IMR-90 (cell line): ENCODE measurements around the gene CDC7. TPM values are rescaled to one million over a fixed set of nuclear protein-coding genes. Genes with fewer than 3 reads are reported as not detected.

Experiments used
- ATAC-seq: fragments of 200-7000 bp; cut with Tn5 transposase; 2 replicates; pipeline ENCODE4 v1.9.1; 2020; ENCODE audit warnings: low read depth, mild to moderate bottlenecking, moderate library complexity
- BruUV-seq: library from RNA; stranded (reverse); fragments of 400-500 nt; replicated peaks from 2 replicates; lab custom pipeline; 2021; lab: Mats Ljungman, UMichigan
- CTCF ChIA-PET: fragments of 300-600 bp; formaldehyde crosslinking; extraction: SDS; loops from one replicate; lab custom pipeline; 2021; ENCODE audit warnings: antibody characterized with exemption; lab: Yijun Ruan, JAX
- POLR2A ChIA-PET: fragments of 300-600 bp; sonication (Branson Sonifier 250); formaldehyde crosslinking; loops from one replicate; lab custom pipeline; 2022; ENCODE audit warnings: antibody characterized with exemption; ENCODE audit not compliant: unreplicated experiment; lab: Charles Lee
- DNase-seq: peaks from one replicate; pipeline ENCODE4 v3.0.0; 2013
- H2AFZ ChIP-seq: replicated peaks from 2 replicates; pipeline ENCODE3; 2013; ENCODE audit warnings: low read length, mild to moderate bottlenecking; ENCODE audit not compliant: poor library complexity
- H2AK5ac ChIP-seq: 2 replicates; pipeline ENCODE4 v1.6.1; 2013; ENCODE audit warnings: low read depth, low read length, inconsistent platforms
- H2AK9ac ChIP-seq: replicated peaks from 2 replicates; pipeline ENCODE3; 2013; ENCODE audit warnings: mild to moderate bottlenecking, low read depth, low read length, moderate library complexity; ENCODE audit not compliant: poor library complexity
- H2BK120ac ChIP-seq: 2 replicates; pipeline ENCODE4 v1.6.1; 2013; ENCODE audit warnings: low read depth, low read length, inconsistent platforms
- H2BK15ac ChIP-seq: 3 replicates; pipeline ENCODE4 v1.6.1; 2013; ENCODE audit warnings: low read depth, low read length, inconsistent platforms
- H2BK20ac ChIP-seq: 2 replicates; pipeline ENCODE4 v1.6.1; 2013; ENCODE audit warnings: low read depth, mild to moderate bottlenecking, inconsistent platforms, low read length, moderate library complexity
- H2BK5ac ChIP-seq: 2 replicates; pipeline ENCODE4 v1.6.1; 2013; ENCODE audit warnings: mild to moderate bottlenecking, low read depth, low read length, inconsistent platforms; ENCODE audit not compliant: poor library complexity, severe bottlenecking
- H3K14ac ChIP-seq: replicated peaks from 2 replicates; pipeline ENCODE4 v1.6.1; 2013; ENCODE audit warnings: low read depth, low read length, inconsistent platforms
- H3K18ac ChIP-seq: 2 replicates; pipeline ENCODE4 v1.6.1; 2013; ENCODE audit warnings: low read depth, low read length, control low read depth
- H3K23ac ChIP-seq: 2 replicates; pipeline ENCODE4 v1.6.1; 2013; ENCODE audit warnings: low read depth, low read length, inconsistent platforms
- H3K27ac ChIP-seq: 2 replicates; pipeline ENCODE4 v1.5.1; 2013; ENCODE audit warnings: mild to moderate bottlenecking, control low read depth, low read length; ENCODE audit not compliant: insufficient read depth
- H3K27me3 ChIP-seq: 2 replicates; pipeline ENCODE4 v1.6.1; 2013; ENCODE audit warnings: low read length; ENCODE audit not compliant: control insufficient read depth, insufficient read depth
- H3K36me3 ChIP-seq: 2 replicates; pipeline ENCODE4 v1.6.1; 2013; ENCODE audit warnings: low read length, mixed read lengths; ENCODE audit not compliant: control insufficient read depth, insufficient read depth
- H3K4ac ChIP-seq: 2 replicates; pipeline ENCODE4 v1.6.1; 2013; ENCODE audit warnings: low read depth, low read length, inconsistent platforms
- H3K4me1 ChIP-seq: 2 replicates; pipeline ENCODE4 v1.6.1; 2013; ENCODE audit warnings: low read length, mixed read lengths; ENCODE audit not compliant: control insufficient read depth, insufficient read depth
- H3K4me2 ChIP-seq: 2 replicates; pipeline ENCODE4 v1.6.1; 2013; ENCODE audit warnings: low read depth, mild to moderate bottlenecking, control low read depth, low read length, moderate library complexity
- H3K4me3 ChIP-seq: 2 replicates; pipeline ENCODE4 v1.5.1; 2013; ENCODE audit warnings: low read depth, mild to moderate bottlenecking, control low read depth, low read length, moderate library complexity; ENCODE audit not compliant: insufficient read depth
- H3K56ac ChIP-seq: 2 replicates; pipeline ENCODE4 v1.6.1; 2013; ENCODE audit warnings: low read length, inconsistent platforms; ENCODE audit not compliant: insufficient read depth; ENCODE audit errors: extremely low read depth
- H3K79me1 ChIP-seq, 2 experiments: 2 replicates each; pipeline ENCODE4 v1.6.1; 2013; ENCODE audit warnings: low read length in 2 of 2, inconsistent platforms in 1 of 2, low read depth in 1 of 2
- H3K9ac ChIP-seq: 2 replicates; pipeline ENCODE4 v1.6.1; 2013; ENCODE audit warnings: low read depth, low read length, control low read depth
- H3K9me1 ChIP-seq: 2 replicates; pipeline ENCODE4 v1.6.1; 2013; ENCODE audit warnings: low read length, inconsistent platforms; ENCODE audit not compliant: insufficient read depth
- H3K9me3 ChIP-seq: 2 replicates; pipeline ENCODE4 v1.6.1; 2013; ENCODE audit warnings: low read length; ENCODE audit not compliant: control insufficient read depth, insufficient read depth
- H4K20me1 ChIP-seq: 2 replicates; pipeline ENCODE4 v1.6.1; 2013; ENCODE audit warnings: low read length, inconsistent platforms; ENCODE audit not compliant: insufficient read depth
- H4K5ac ChIP-seq: 2 replicates; pipeline ENCODE4 v1.6.1; 2013; ENCODE audit warnings: mild to moderate bottlenecking, low read depth, low read length, control low read depth
- H4K8ac ChIP-seq, 2 experiments: 2 replicates each; pipeline ENCODE4 v1.6.1; 2013; ENCODE audit warnings: low read depth in 2 of 2, low read length in 2 of 2, control low read depth in 1 of 2, inconsistent platforms in 1 of 2
- H4K91ac ChIP-seq: 2 replicates; pipeline ENCODE4 v1.6.1; 2013; ENCODE audit warnings: low read depth, low read length, inconsistent platforms; ENCODE audit not compliant: insufficient read depth
- MAFK ChIP-seq: IDR thresholded peaks from 2 replicates; pipeline ENCODE4 v1.6.1; 2012; ENCODE audit warnings: low read depth, low read length, improper control_type of control experiment
- WGBS, 2 experiments: methylation state at CpG; one replicate each; pipeline versions ENCODE4 v1.1.5 to v1.1.7; 2013; ENCODE audit warnings: missing lambda C conversion rate in 2 of 2; ENCODE audit not compliant: insufficient read length in 1 of 2; ENCODE audit errors: extremely low coverage in 2 of 2; 5-methylcytosine and 5-hydroxymethylcytosine counted together
- dilution Hi-C: fragments of 300-500 bp; cut with HindIII; formaldehyde crosslinking; loops from one replicate; pipeline ENCODE4 v1.14.3; 2018; ENCODE audit warnings: low sequenced_read_pairs; ENCODE audit not compliant: unreplicated experiment
- in situ Hi-C: fragments of 300-500 bp; cut with MboI; formaldehyde crosslinking; loops from 3 replicates; pipeline ENCODE4 v1.14.3; 2019; ENCODE audit warnings: low sequenced_read_pairs, inconsistent platforms, mixed read lengths
- intact Hi-C: fragments of 100-400 bp; cut with micrococcal nuclease; formaldehyde crosslinking; loops from 2 replicates; pipeline ENCODE4 v1.10.0; 2022
- polyA plus RNA-seq, 3 experiments: library from polyadenylated mRNA; depleted of rRNA; stranded (reverse); fragments of >200 nt; gene quantifications; 2 replicates each; pipeline ENCODE4 v1.2.3, GENCODE V29; 2012; ENCODE audit warnings: low replicate concordance in 1 of 3
- total RNA-seq: library from RNA; depleted of rRNA; stranded (reverse); fragments of >200 nt; gene quantifications from 2 replicates; pipeline ENCODE4 v1.2.3, GENCODE V29; 2012
- TF ChIP-seq, protein P1 (sequence below): conservative IDR thresholded peaks from 2 replicates; pipeline ENCODE4 v1.5.1; 2012; ENCODE audit warnings: mild to moderate bottlenecking, low read depth, low read length, improper control_type of control experiment

The CDC7 gene
- total and polyA plus RNA-seq, 2 of the 4 experiments (the other 2 are of a cell fraction) = 4.3 to 4.7 TPM

DNA sequence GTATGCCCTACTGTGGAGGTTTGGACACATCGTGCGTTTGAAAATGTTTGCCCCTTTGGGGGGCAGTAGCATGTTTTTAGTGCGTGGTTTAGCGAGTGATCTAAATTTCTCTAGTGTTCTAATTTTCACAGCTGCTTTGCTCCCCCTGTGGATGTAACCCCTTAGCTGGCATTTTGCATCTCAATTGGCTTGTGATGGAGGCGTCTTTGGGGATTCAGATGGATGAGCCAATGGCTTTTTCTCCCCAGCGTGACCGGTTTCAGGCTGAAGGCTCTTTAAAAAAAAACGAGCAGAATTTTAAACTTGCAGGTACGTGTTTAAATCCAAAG is 836 bp downstream of the CDC7 start:
- H2AK5ac ChIP-seq = peak overlapping the region; percentile 6; the same call in 1 of the 2 replicates
- in situ Hi-C loops (no loop called here), intact Hi-C loops (loop anchor here (1.0 to 5.0 kb wide), 5 partner anchors 97 to 1331 kb away; partner anchors contain the start of genes GLMN, HFM1, RPAP2 and RPL5), dilution Hi-C loops (no loop called here)
- no peaks in the 10 kb centered on the region for H3K9me1 ChIP-seq
- peak overlapping the region; percentile 70 for H3K9ac ChIP-seq
- BruUV-seq = no TSS peak
- ATAC-seq (peak; percentile 15), DNase-seq (peak; percentile 32)
- H3K4me3 ChIP-seq = peak overlapping the region; percentile 59
- no peak overlapping the region for H3K18ac ChIP-seq
- H3K36me3 ChIP-seq = no peaks in the 10 kb centered on the region
- no peak overlapping the region for H4K5ac ChIP-seq
- peak overlapping the region; percentile 52; the same call in 1 of the 2 replicates for H3K27ac ChIP-seq
- peak overlapping the region; percentile 4; the same call in 1 of the 2 replicates for H4K91ac ChIP-seq
- H3K9me3 ChIP-seq = no peaks in the 10 kb centered on the region
- peak overlapping the region; percentile 82 to 93 for H4K8ac ChIP-seq
- peak overlapping the region; percentile 84 for H3K4me2 ChIP-seq
- 0 out of 2 replicates have a peak overlapping the region, but pooled peaks have one; percentile 6 for H2BK120ac ChIP-seq
- H3K23ac ChIP-seq = peak overlapping the region; percentile 39; the same call in 1 of the 2 replicates
- no peaks in the 10 kb centered on the region; the same call in 1 of the 2 replicates for H3K4me1 ChIP-seq
- peak overlapping the region; percentile 11; the same call in 1 of the 3 replicates for H2BK15ac ChIP-seq
- peak overlapping the region; percentile 21 for H2AK9ac ChIP-seq
- no peak overlapping the region for H2BK20ac ChIP-seq
- peak overlapping the region; percentile 17; the same call in 1 of the 2 replicates for H3K4ac ChIP-seq
- H3K56ac ChIP-seq = peak overlapping the region; percentile 85
- TF ChIP-seq MAFK = peak; percentile 32; the same call in 1 of the 2 replicates
- TF ChIP-seq, protein P1, sequence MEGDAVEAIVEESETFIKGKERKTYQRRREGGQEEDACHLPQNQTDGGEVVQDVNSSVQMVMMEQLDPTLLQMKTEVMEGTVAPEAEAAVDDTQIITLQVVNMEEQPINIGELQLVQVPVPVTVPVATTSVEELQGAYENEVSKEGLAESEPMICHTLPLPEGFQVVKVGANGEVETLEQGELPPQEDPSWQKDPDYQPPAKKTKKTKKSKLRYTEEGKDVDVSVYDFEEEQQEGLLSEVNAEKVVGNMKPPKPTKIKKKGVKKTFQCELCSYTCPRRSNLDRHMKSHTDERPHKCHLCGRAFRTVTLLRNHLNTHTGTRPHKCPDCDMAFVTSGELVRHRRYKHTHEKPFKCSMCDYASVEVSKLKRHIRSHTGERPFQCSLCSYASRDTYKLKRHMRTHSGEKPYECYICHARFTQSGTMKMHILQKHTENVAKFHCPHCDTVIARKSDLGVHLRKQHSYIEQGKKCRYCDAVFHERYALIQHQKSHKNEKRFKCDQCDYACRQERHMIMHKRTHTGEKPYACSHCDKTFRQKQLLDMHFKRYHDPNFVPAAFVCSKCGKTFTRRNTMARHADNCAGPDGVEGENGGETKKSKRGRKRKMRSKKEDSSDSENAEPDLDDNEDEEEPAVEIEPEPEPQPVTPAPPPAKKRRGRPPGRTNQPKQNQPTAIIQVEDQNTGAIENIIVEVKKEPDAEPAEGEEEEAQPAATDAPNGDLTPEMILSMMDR = no peak
- H3K27me3 ChIP-seq = no peaks in the 10 kb centered on the region
- peak overlapping the region; percentile 98 for H2AFZ ChIP-seq
- H2BK5ac ChIP-seq = peak overlapping the region; percentile 6
- ChIA-PET CTCF (interaction anchor here (0.6 to 2.8 kb wide), 3 partner anchors 11 to 329 kb away, joined by 3 to 13 read pairs (median 3); no protein-coding TSS in a partner anchor), POLR2A (interaction anchor here (0.7 kb wide), 1 partner anchor 272 kb away, joined by 3 read pairs; no protein-coding TSS in a partner anchor)
- WGBS, 2 experiments = no CpG with 5 or more reads among the region's 9 CpGs
- H3K79me1 ChIP-seq = peaks cover 11 to 19% of the 10 kb centered on the region in 2 experiments
- peak overlapping the region; percentile 74 for H3K14ac ChIP-seq
- no peaks in the 10 kb centered on the region; the same call in 1 of the 2 replicates for H4K20me1 ChIP-seq
